Measurements from ENCODE around the gene EFCAB11. TPM values are rescaled to one million over a fixed set of nuclear protein-coding genes. Genes with fewer than 3 reads are reported as not detected.

Gene EFCAB11
- total and polyA plus RNA-seq, 2 of the 8 experiments (the other 6 are each of a cell fraction or from before 2014, with no cell fraction given) = 6.8 to 12.8 TPM

DNA sequence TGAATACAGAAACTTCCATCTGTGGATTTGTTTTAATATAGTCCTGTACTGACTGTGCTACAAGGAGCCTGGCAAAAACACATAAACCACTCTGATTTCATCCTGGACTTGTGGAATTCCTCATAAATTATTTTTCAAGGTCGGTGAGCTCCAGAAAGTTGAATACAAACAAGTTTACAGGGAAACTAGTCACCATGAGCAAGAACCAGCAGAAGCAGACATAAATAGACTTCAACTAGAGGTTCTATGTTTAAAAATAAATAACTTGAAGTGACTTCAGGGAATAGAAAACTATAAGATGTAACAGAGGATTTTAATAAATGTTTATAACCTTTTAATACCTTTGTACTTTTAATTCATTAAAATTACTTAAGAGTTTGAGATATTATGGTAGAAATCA is 63.5 kb downstream of the EFCAB11 start (continued):
- TF ChIP-seq EP300 (IDR thresholded peaks at IDR 0.05; ENCODE audit: borderline replicate concordance in 1 of 2, low read depth in 2 of 2, low read length in 2 of 2) = no peak
